CD4-positive, alpha-beta T cell (primary cell): ENCODE measurements around the gene SPANXN4. TPM values are rescaled to one million over a fixed set of nuclear protein-coding genes. Genes with fewer than 3 reads are reported as not detected.

Experiments
- ATAC-seq: fragments of 200-7000 bp; cut with Tn5 transposase; one replicate; pipeline ENCODE4 v1.10.0; 2022; ENCODE audit warnings: mild to moderate bottlenecking; ENCODE audit not compliant: poor library complexity
- CTCF ChIA-PET: fragments of 350-600 bp; sonication (Branson Sonifier 250); formaldehyde crosslinking; loops from one replicate; lab custom pipeline; 2021; ENCODE audit warnings: antibody characterized with exemption, inconsistent platforms; lab: Charles Lee
- POLR2A ChIA-PET: fragments of 350-600 bp; sonication (Branson Sonifier 250); formaldehyde crosslinking; loops from one replicate; lab custom pipeline; 2021; ENCODE audit warnings: antibody characterized with exemption, inconsistent platforms; lab: Charles Lee
- DNase-seq, 14 experiments: peaks; one replicate each; pipeline ENCODE4 v3.0.0-alpha.2; 2013 to 2020; ENCODE audit warnings: mixed read lengths in 2 of 14
- H3K27ac ChIP-seq, 2 donors: one replicate each; pipeline versions ENCODE4 v1.5.1 to v1.7.0; 2013; ENCODE audit warnings: low read length in 2 of 2, low read depth in 1 of 2, mild to moderate bottlenecking in 1 of 2
- H3K27me3 ChIP-seq, 2 experiments: 1 replicate in 1 of 2; 2 replicates in 1 of 2; pipeline versions ENCODE4 v1.6.1 to v1.7.0; 2013; ENCODE audit warnings: low read length in 2 of 2, control low read depth in 1 of 2, mild to moderate bottlenecking in 1 of 2, moderate library complexity in 1 of 2; ENCODE audit not compliant: insufficient read depth in 2 of 2, control insufficient read depth in 1 of 2
- H3K36me3 ChIP-seq: one replicate; pipeline ENCODE4 v1.6.1; 2013; ENCODE audit warnings: low read length, control low read depth; ENCODE audit not compliant: insufficient read depth
- H3K4me1 ChIP-seq: one replicate; pipeline ENCODE4 v1.6.1; 2013; ENCODE audit warnings: low read length, control low read depth; ENCODE audit not compliant: insufficient read depth
- H3K4me3 ChIP-seq: one replicate; pipeline ENCODE4 v1.5.1; 2013; ENCODE audit warnings: mild to moderate bottlenecking, low read length, moderate library complexity
- H3K9me3 ChIP-seq, 2 experiments: 1 replicate in 1 of 2; 2 replicates in 1 of 2; pipeline versions ENCODE4 v1.6.1 to v1.7.0; 2013; ENCODE audit warnings: low read length in 2 of 2, mild to moderate bottlenecking in 2 of 2, control low read depth in 1 of 2, moderate library complexity in 1 of 2; ENCODE audit not compliant: control insufficient read depth in 1 of 2, insufficient read depth in 1 of 2
- H3K27ac Mint-ChIP-seq: one replicate; pipeline ENCODE4 v1.8.0; 2020; ENCODE audit warnings: mixed read lengths
- H3K27me3 Mint-ChIP-seq: one replicate; pipeline ENCODE4 v1.8.0; 2021; ENCODE audit warnings: mixed read lengths
- H3K36me3 Mint-ChIP-seq: one replicate; pipeline ENCODE4 v1.8.0; 2021; ENCODE audit warnings: low read depth, mixed read lengths
- H3K4me1 Mint-ChIP-seq: one replicate; pipeline ENCODE4 v1.8.0; 2021; ENCODE audit warnings: low read depth, mixed read lengths
- H3K4me3 Mint-ChIP-seq: one replicate; pipeline ENCODE4 v1.8.0; 2020; ENCODE audit warnings: mild to moderate bottlenecking, mixed read lengths
- H3K9me3 Mint-ChIP-seq: one replicate; pipeline ENCODE4 v1.8.0; 2020; ENCODE audit warnings: mixed read lengths
- CTCF ChIP-seq: fragments of 200-600 bp; IDR thresholded peaks from one replicate; pipeline ENCODE4 v1.8.0; 2022; ENCODE audit warnings: antibody characterized with exemption, mild to moderate bottlenecking
- intact Hi-C, 2 experiments: fragments of 100-400 bp; cut with DNase I in 1 of 2; cut with micrococcal nuclease in 1 of 2; formaldehyde crosslinking; loops; one replicate each; pipeline versions ENCODE4 v1.15.1 to v1.9.0; 2023 to 2025; cut with DNase I, micrococcal nuclease
- total RNA-seq, 174 experiments: library from RNA in 2 of 174; stranded (reverse) in 2 of 174; gene quantifications; one replicate each; pipeline ENCODE4 v1.2.3 and lab custom pipeline; 2021 to 2026

The SPANXN4 gene
- total RNA-seq, 2 experiments from 2014 or later = not detected

DNA sequence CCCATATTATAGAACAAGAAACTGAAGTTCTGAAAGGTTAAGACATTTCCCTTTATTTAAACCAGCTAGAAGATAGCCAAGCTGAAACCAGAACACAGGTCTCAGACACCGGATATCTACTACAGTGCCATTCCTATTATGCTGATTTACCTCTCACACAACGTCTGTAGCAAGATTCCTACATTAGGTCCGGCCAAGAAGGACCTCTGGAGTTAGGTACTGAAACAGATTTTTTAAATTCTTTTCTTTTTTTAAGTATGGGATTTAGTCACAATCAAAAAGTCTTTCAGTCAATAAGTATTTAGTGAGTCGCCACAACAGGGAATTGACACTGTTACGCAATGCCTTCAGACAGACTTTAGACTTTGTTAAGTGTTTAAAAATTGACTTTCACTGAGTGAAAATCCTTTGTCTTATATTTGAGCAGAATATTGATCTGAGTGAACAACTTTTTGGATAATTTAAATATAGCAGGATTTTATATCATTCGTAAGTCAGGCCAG is 26.5 kb upstream of the SPANXN4 start:
- TF ChIP-seq CTCF = no peak
- Mint-ChIP-seq H3K4me3 (no peak overlapping the region), H3K27ac (no peak overlapping the region), H3K4me1 (no peaks in the 10 kb centered on the region), H3K9me3 (no peaks in the 10 kb centered on the region), H3K27me3 (no peaks in the 10 kb centered on the region), H3K36me3 (no peaks in the 10 kb centered on the region)
- Histone ChIP-seq H3K36me3 (no peaks in the 10 kb centered on the region), H3K27me3 (no peaks in the 10 kb centered on the region), H3K27ac (no peak overlapping the region), H3K9me3 (no peaks in the 10 kb centered on the region), H3K4me3 (no peak overlapping the region), H3K4me1 (no peaks in the 10 kb centered on the region)
- intact Hi-C loops = no loop called here
- DNase-seq (no peak), ATAC-seq (no peak)
- ChIA-PET POLR2A (no interaction called here), CTCF (no interaction called here)

- no peak for TF ChIP-seq CTCF
- H3K9me3 Mint-ChIP-seq = no peaks in the 10 kb centered on the region
- no peaks in the 10 kb centered on the region for H3K27me3 Mint-ChIP-seq
- H3K27me3 ChIP-seq = no peaks in the 10 kb centered on the region
- H3K27ac Mint-ChIP-seq = no peak overlapping the region
- H3K36me3 Mint-ChIP-seq = no peaks in the 10 kb centered on the region
- ATAC-seq (no peak), DNase-seq (no peak)
- H3K36me3 ChIP-seq = no peaks in the 10 kb centered on the region
- no peaks in the 10 kb centered on the region for H3K4me1 Mint-ChIP-seq
- H3K4me1 ChIP-seq = no peaks in the 10 kb centered on the region
- H3K27ac ChIP-seq = no peak overlapping the region
- H3K4me3 Mint-ChIP-seq = no peak overlapping the region
- no peak overlapping the region for H3K4me3 ChIP-seq
- H3K9me3 ChIP-seq = no peaks in the 10 kb centered on the region
- POLR2A ChIA-PET = no interaction called here
- intact Hi-C loops = no loop called here
- CTCF ChIA-PET = no interaction called here
Observed at GRCh38 chrX:143002206-143002605, 23.5 kb upstream of the SPANXN4 start.

- no peaks in the 10 kb centered on the region for H3K9me3 ChIP-seq
- DNase-seq (no peak), ATAC-seq (no peak)
- H3K27me3 ChIP-seq = no peaks in the 10 kb centered on the region
- H3K27ac Mint-ChIP-seq = no peak overlapping the region
- ChIA-PET POLR2A (no interaction called here), CTCF (no interaction called here)
- H3K27me3 Mint-ChIP-seq = no peaks in the 10 kb centered on the region
- H3K27ac ChIP-seq = no peak overlapping the region
- no peak overlapping the region for H3K4me3 ChIP-seq
- TF ChIP-seq CTCF = no peak
- no peaks in the 10 kb centered on the region for H3K4me1 Mint-ChIP-seq
- no peaks in the 10 kb centered on the region for H3K36me3 Mint-ChIP-seq
- no peaks in the 10 kb centered on the region for H3K36me3 ChIP-seq
- H3K9me3 Mint-ChIP-seq = peaks cover 4% of the 10 kb centered on the region
- intact Hi-C loops = no loop called here
- no peak overlapping the region for H3K4me3 Mint-ChIP-seq
- H3K4me1 ChIP-seq = no peaks in the 10 kb centered on the region
Observed at GRCh38 chrX:143017272-143017671, 8.5 kb upstream of the SPANXN4 start.
